T-cell (primary cell): Measurements from ENCODE around the gene LSM14B. TPM values are rescaled to one million over a fixed set of nuclear protein-coding genes. Genes with fewer than 3 reads are reported as not detected.

Source experiments
- ATAC-seq, 4 experiments: fragments of 200-7000 bp in 3 of 4; fragments of 150-1000 bp in 1 of 4; cut with Tn5 transposase; replicated peaks in 1 of 4; 1 replicate in 3 of 4; 2 replicates in 1 of 4; pipeline ENCODE4 v1.10.0; 2021; ENCODE audit warnings: moderate library complexity in 3 of 4, mild to moderate bottlenecking in 2 of 4, moderate number of reproducible peaks in 1 of 4
- CTCF ChIA-PET, 2 donors: fragments of 300-600 bp; sonication (Branson Sonifier 250); formaldehyde crosslinking; loops; one replicate each; lab custom pipeline; 2022; ENCODE audit warnings: antibody characterized with exemption in 2 of 2; lab: Charles Lee
- POLR2A ChIA-PET, 2 donors: fragments of 300-600 bp; sonication (Branson Sonifier 250); formaldehyde crosslinking; loops; one replicate each; lab custom pipeline; 2022; ENCODE audit warnings: antibody characterized with exemption in 2 of 2; lab: Charles Lee
- DNase-seq, 35 experiments: peaks; one replicate each; pipeline versions ENCODE4 v3.0.0 to v3.0.0-alpha.2; 2013 to 2023
- H3K27ac ChIP-seq: one replicate; pipeline ENCODE4 v1.5.1; 2013; ENCODE audit warnings: low read length
- H3K27me3 ChIP-seq, 2 experiments: replicated peaks in 1 of 2; 1 replicate in 1 of 2; 2 replicates in 1 of 2; pipeline versions ENCODE4 v1.6.1 to v1.7.0; 2013; ENCODE audit warnings: low read length in 1 of 2, mixed read lengths in 1 of 2; ENCODE audit not compliant: control insufficient read depth in 2 of 2, insufficient read depth in 2 of 2; ENCODE audit errors: extremely low read depth in 1 of 2
- H3K36me3 ChIP-seq, 2 donors: 1 replicate in 1 of 2; 2 replicates in 1 of 2; pipeline versions ENCODE4 v1.6.1 to v1.7.0; 2013; ENCODE audit warnings: low read length in 1 of 2; ENCODE audit not compliant: control insufficient read depth in 2 of 2, insufficient read depth in 1 of 2; ENCODE audit errors: extremely low read depth in 1 of 2
- H3K4me1 ChIP-seq, 2 experiments: 1 replicate in 1 of 2; 2 replicates in 1 of 2; pipeline versions ENCODE4 v1.6.1 to v1.7.0; 2013; ENCODE audit warnings: low read length in 2 of 2, mixed read lengths in 1 of 2; ENCODE audit not compliant: insufficient read depth in 2 of 2, control insufficient read depth in 1 of 2; ENCODE audit errors: extremely low read depth in 1 of 2
- H3K4me3 ChIP-seq, 2 donors: 1 replicate in 1 of 2; 2 replicates in 1 of 2; pipeline versions ENCODE4 v1.5.1 to v1.7.0; 2013; ENCODE audit warnings: mild to moderate bottlenecking in 2 of 2, low read length in 1 of 2, moderate library complexity in 1 of 2; ENCODE audit not compliant: control insufficient read depth in 1 of 2; ENCODE audit errors: extremely low read depth in 1 of 2
- H3K9me3 ChIP-seq: 2 replicates; pipeline ENCODE4 v1.7.0; 2013
- H3K27ac Mint-ChIP-seq, 2 donors: one replicate each; pipeline ENCODE4 v1.8.0; 2020 to 2021; ENCODE audit warnings: mild to moderate bottlenecking in 2 of 2, mixed read lengths in 2 of 2
- H3K27me3 Mint-ChIP-seq, 2 donors: one replicate each; pipeline ENCODE4 v1.8.0; 2021 to 2022; ENCODE audit warnings: mixed read lengths in 2 of 2
- H3K36me3 Mint-ChIP-seq: one replicate; pipeline ENCODE4 v1.8.0; 2021; ENCODE audit warnings: mixed read lengths
- H3K4me1 Mint-ChIP-seq, 3 donors: one replicate each; pipeline ENCODE4 v1.8.0; 2020 to 2022; ENCODE audit warnings: mixed read lengths in 3 of 3, mild to moderate bottlenecking in 1 of 3
- H3K4me3 Mint-ChIP-seq, 3 donors: one replicate each; pipeline ENCODE4 v1.8.0; 2020 to 2022; ENCODE audit warnings: mild to moderate bottlenecking in 3 of 3, mixed read lengths in 3 of 3, moderate library complexity in 3 of 3
- H3K9me3 Mint-ChIP-seq, 3 donors: one replicate each; pipeline ENCODE4 v1.8.0; 2020 to 2022; ENCODE audit warnings: mixed read lengths in 3 of 3
- WGBS: methylation state at CpG from one replicate; pipeline ENCODE4 v1.1.5; 2013; ENCODE audit warnings: missing lambda C conversion rate; ENCODE audit not compliant: insufficient coverage; 5-methylcytosine and 5-hydroxymethylcytosine counted together
- total RNA-seq, 35 experiments: library from RNA in 6 of 35; stranded (reverse) in 6 of 35; fragments of 120-200 nt in 1 of 35; gene quantifications; one replicate each; pipeline versions ENCODE4 v1.2.1 to v1.2.4 and lab custom pipeline; 2013 to 2026

The LSM14B gene
- total RNA-seq, 5 donors from 2014 or later (not counting 1 experiment from before 2014, with no cell fraction given) = 40.5 to 55.5 (median 54.4) TPM

DNA sequence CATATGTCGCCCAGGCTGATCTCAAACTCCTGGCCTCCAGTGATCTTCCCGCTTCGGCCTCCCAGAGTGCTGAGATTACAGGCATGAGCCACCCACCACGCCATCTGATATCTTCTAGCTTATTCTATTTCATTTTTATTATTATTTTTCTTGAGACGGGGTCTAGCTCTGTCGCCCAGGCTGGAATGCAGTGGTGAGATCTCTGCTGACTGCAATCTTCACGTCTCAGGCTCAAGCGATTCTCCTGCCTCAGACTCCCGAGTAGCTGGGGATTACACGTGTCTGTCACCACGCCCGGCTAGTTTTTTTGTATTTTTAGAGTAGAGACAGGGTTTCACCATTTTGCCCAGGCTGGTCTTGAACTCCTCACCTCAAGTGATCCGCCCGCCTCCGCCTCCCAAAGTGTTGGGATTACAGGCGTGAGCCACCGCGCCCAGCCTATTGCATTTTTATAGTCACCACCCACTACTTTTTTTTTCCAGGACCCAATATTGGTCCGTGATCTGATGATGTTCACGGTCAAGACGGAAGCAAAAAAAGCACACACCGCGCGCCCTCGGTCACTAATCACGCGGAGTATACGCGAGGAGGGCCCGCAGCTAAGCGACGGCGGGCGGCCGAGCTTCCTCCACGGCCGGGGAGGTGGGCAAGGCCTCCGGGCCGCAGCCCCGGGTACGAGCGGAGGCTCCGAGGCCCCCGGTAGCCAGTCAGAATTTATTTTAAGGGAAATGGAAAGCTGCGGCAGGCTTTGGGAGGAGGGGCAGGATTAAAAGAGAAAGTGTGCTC lies 1.1 kb upstream of the LSM14B start:
- H3K36me3 Mint-ChIP-seq = peaks cover 15% of the 10 kb centered on the region
- no peaks in the 10 kb centered on the region for H3K9me3 ChIP-seq
- H3K36me3 ChIP-seq = peaks cover 6 to 17% of the 10 kb centered on the region in 2 donors
- 6% methylated on average over 36 of the region's 45 CpGs for WGBS
- peak overlapping the region; percentile 55 to 78 for H3K4me3 ChIP-seq
- peak overlapping the region; percentile 64 for H3K27ac ChIP-seq
- H3K27me3 Mint-ChIP-seq = no peaks in the 10 kb centered on the region
- peak in 1 of 35 experiments; percentile 16 for DNase-seq
- H3K9me3 Mint-ChIP-seq = no peaks in the 10 kb centered on the region
- H3K4me1 Mint-ChIP-seq = peaks cover 50 to 58% (median 57%) of the 10 kb centered on the region in 3 donors
- H3K27me3 ChIP-seq = no peaks in the 10 kb centered on the region
- ATAC-seq = peak in 1 of 4 experiments; percentile 0
- peak overlapping the region; percentile 87 to 88 (median 87) for H3K4me3 Mint-ChIP-seq
- POLR2A ChIA-PET = interaction anchor here in 1 of 2 donors (1.5 kb wide), 1 partner anchor 54 kb away, joined by 14 read pairs; no protein-coding TSS in a partner anchor
- peaks cover 24 to 62% of the 10 kb centered on the region in 2 experiments for H3K4me1 ChIP-seq
- peak overlapping the region; percentile 89 to 92 for H3K27ac Mint-ChIP-seq
- CTCF ChIA-PET = interaction anchor here (0.7 kb wide), 2 partner anchors 14 to 88 kb away, joined by 3 to 4 read pairs; no protein-coding TSS in a partner anchor

DNA sequence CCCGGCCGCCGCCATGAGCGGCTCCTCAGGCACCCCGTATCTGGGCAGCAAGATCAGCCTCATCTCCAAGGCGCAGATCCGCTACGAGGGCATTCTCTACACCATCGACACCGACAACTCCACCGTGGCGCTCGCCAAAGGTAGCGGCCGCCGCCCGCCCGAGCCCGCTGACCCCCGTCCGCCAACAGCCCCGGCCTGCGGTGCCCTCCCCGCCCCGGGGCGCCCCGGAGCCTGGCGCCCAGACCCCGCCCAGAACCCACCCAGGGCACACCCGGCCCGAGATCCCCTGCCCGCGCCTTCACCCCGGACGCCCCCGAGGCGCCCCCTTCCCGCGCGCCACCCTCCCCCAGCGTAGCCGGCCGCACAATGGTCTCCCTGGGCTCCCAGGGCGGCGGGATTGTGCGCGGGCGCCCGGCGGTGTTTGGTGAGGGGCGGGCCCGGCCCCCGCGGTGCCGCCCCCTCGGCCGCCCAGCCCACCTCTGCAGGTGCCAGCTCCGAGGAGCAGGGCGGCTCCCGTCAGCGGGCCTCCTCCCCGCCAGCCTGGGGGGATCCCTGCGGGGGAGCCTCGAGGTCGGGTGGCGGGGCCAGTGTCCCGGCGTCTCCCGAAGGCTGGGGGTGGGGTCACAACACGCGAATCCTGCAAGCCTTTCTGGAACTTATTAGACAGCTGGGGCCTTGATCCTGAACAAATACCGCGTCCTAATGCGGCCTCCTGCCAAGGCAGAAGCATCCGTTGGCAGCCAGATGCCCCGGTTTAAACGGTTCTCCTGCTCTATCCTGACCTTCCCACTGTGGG lies 577 bp downstream of the LSM14B start:
- peak overlapping the region; percentile 78 to 80 for H3K27ac Mint-ChIP-seq
- no peaks in the 10 kb centered on the region for H3K27me3 Mint-ChIP-seq
- no peaks in the 10 kb centered on the region for H3K9me3 Mint-ChIP-seq
- DNase-seq (peak in 21 of 35 experiments; percentile 20 to 63 (median 36)), ATAC-seq (peak; percentile 3 to 19 (median 9))
- POLR2A ChIA-PET = interaction anchor here (0.5 to 1.5 kb wide), 3 partner anchors 56 to 104 kb away, joined by 3 to 14 read pairs (median 4); no protein-coding TSS in a partner anchor
- H3K4me3 Mint-ChIP-seq = peak overlapping the region; percentile 83 to 88 (median 87)
- WGBS = under 1% methylated on average over 72 of the region's 77 CpGs
- H3K36me3 Mint-ChIP-seq = peaks cover 25% of the 10 kb centered on the region
- H3K36me3 ChIP-seq = peaks cover 14 to 34% of the 10 kb centered on the region in 2 donors
- CTCF ChIA-PET = interaction anchor here in 1 of 2 donors (0.6 kb wide), 1 partner anchor 1960 kb away, joined by 3 read pairs; no protein-coding TSS in a partner anchor
- H3K27ac ChIP-seq = peak overlapping the region; percentile 12
- peaks cover 47 to 63% (median 56%) of the 10 kb centered on the region in 3 donors for H3K4me1 Mint-ChIP-seq
- peak overlapping the region; percentile 53 to 62 for H3K4me3 ChIP-seq
- peaks cover 13 to 47% of the 10 kb centered on the region in 2 experiments for H3K4me1 ChIP-seq
- H3K27me3 ChIP-seq = no peaks in the 10 kb centered on the region
- no peaks in the 10 kb centered on the region for H3K9me3 ChIP-seq

DNA sequence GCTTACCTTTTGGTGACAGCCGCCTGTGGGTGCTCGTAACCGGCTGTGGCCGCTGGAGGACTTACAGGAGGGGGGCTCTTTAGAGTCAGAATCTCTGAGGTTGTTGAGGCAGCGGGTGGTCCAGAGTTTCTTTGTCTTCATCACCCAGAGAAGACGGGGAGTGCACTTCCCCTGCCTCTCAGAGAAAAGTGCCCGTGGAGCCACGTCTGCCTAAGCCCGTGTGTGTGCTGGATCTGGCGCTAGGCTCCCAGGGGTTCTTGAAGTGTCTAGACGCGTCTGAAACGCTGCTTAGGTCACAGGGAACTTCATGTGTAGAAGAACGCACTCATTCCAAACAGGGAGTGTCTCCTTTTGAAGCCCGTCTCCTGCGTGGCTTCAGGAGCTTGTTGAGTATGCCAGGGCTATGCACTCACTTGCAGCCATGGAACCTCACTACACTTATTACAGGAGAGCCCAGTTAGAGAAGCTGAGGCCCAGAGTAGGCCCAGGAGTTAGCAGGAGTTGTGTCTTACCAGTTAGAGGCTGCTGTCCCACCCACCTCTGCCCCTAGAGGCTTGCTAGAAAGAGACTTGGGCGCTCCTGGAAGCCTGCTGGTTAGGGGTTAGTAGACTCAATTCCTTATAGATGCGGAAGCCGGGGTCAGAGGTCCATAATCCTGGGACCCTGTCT lies 1.3 kb downstream of the LSM14B start:
- Mint-ChIP-seq H3K4me3 (peak overlapping the region; percentile 83 to 88 (median 87)), H3K4me1 (peaks cover 48 to 61% (median 53%) of the 10 kb centered on the region in 3 donors), H3K9me3 (no peaks in the 10 kb centered on the region), H3K27me3 (no peaks in the 10 kb centered on the region), H3K27ac (peak overlapping the region; percentile 78 to 80), H3K36me3 (peaks cover 31% of the 10 kb centered on the region)
- ChIA-PET CTCF (no interaction called here), POLR2A (interaction anchor here (0.5 to 0.9 kb wide), 2 partner anchors 15 to 105 kb away, joined by 3 to 5 read pairs; no protein-coding TSS in a partner anchor)
- DNase-seq = no peak
- Histone ChIP-seq H3K27me3 (no peaks in the 10 kb centered on the region), H3K36me3 (peaks cover 21 to 41% of the 10 kb centered on the region in 2 donors), H3K4me3 (peak overlapping the region; percentile 53 to 62), H3K9me3 (no peaks in the 10 kb centered on the region), H3K4me1 (peaks cover 9 to 40% of the 10 kb centered on the region in 2 experiments), H3K27ac (peak overlapping the region; percentile 12)
- no peak for ATAC-seq
- WGBS = 42% methylated on average over 14 of the region's 19 CpGs

DNA sequence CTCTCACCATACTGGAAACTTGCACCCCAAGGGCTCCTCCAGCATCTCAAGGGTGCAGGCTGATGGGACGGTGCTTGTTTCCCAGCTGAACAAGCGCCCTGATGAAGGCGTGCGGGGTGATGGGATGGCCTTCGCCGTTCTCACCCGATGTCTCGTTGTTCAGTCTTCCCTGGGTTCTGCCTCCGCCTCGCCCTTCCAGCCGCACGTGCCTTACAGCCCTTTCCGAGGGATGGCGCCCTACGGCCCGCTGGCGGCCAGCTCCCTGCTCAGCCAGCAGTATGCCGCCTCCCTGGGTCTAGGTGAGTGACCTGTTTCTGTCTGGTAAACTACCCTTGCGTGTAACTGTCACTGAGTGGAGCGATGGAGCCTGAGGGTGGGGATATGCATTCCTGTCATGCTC lies 3.9 kb downstream of the LSM14B start:
- Histone ChIP-seq H3K4me3 (no peak overlapping the region), H3K27ac (no peak overlapping the region), H3K4me1 (peaks cover 7 to 24% of the 10 kb centered on the region in 2 experiments), H3K36me3 (peaks cover 32 to 66% of the 10 kb centered on the region in 2 donors), H3K9me3 (no peaks in the 10 kb centered on the region), H3K27me3 (no peaks in the 10 kb centered on the region)
- CTCF ChIA-PET = interaction anchor here in 1 of 2 donors (0.6 kb wide), 1 partner anchor 23 kb away, joined by 5 read pairs; no protein-coding TSS in a partner anchor
- Mint-ChIP-seq H3K9me3 (no peaks in the 10 kb centered on the region), H3K27me3 (no peaks in the 10 kb centered on the region), H3K4me1 (peaks cover 29 to 54% (median 48%) of the 10 kb centered on the region in 3 donors), H3K4me3 (no peak overlapping the region), H3K27ac (no peak overlapping the region), H3K36me3 (peaks cover 47% of the 10 kb centered on the region)
- ATAC-seq = no peak
- WGBS = 99% methylated on average over 12 of the region's 20 CpGs
- DNase-seq = no peak
- POLR2A ChIA-PET = no interaction called here

DNA sequence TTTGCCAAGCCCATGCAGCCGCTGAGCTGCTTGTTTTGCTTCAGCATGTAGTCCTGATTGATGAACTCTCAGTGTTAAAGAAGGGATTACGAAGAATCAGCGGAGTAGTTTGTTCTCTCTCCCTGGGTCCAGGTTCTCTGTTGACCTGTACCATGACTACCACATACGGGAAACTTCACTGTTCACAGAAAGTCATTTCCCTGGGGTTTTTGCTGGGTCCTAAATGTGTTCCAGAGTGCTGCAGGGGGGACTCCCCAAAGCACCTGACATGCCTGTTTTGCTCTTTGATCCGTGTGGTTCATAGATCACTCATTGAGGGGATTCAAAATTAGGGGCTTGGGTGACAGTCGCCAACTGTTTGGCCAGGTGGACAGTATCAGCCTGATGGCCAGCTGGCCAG lies 5.5 kb downstream of the LSM14B start:
- H3K9me3 ChIP-seq = no peaks in the 10 kb centered on the region
- no peak overlapping the region for H3K27ac ChIP-seq
- Mint-ChIP-seq H3K4me1 (peaks cover 36 to 59% (median 57%) of the 10 kb centered on the region in 3 donors), H3K27ac (no peak overlapping the region), H3K4me3 (no peak overlapping the region), H3K27me3 (no peaks in the 10 kb centered on the region), H3K36me3 (peaks cover 60% of the 10 kb centered on the region), H3K9me3 (no peaks in the 10 kb centered on the region)
- H3K4me1 ChIP-seq = peaks cover 7 to 36% of the 10 kb centered on the region in 2 experiments
- DNase-seq (no peak), ATAC-seq (no peak)
- 95% methylated on average over 5 of the region's 6 CpGs for WGBS
- ChIA-PET POLR2A (no interaction called here), CTCF (interaction anchor here in 1 of 2 donors (1.1 kb wide), 1 partner anchor 10 kb away, joined by 3 read pairs; no protein-coding TSS in a partner anchor)
- H3K4me3 ChIP-seq = no peak overlapping the region
- no peaks in the 10 kb centered on the region for H3K27me3 ChIP-seq
- H3K36me3 ChIP-seq = peaks cover 46 to 83% of the 10 kb centered on the region in 2 donors
